Lower lobe of right lung (tissue), 2 donors: ENCODE results near the gene ULK1. TPM values are rescaled to one million over a fixed set of nuclear protein-coding genes. Genes with fewer than 3 reads are reported as not detected.
A peak's percentile ranks its signal among the peaks of the same experiment; 100 is the strongest.

Experiments used
- ATAC-seq, 2 donors: fragments of 200-7000 bp; cut with Tn5 transposase; one replicate each; pipeline ENCODE4 v1.9.1; 2020 to 2022; ENCODE audit warnings: mild to moderate bottlenecking in 2 of 2, moderate library complexity in 2 of 2
- DNase-seq: peaks from one replicate; pipeline ENCODE4 v3.0.0-alpha.2; 2020
- H3K27ac ChIP-seq: fragments of 200-600 bp; one replicate; pipeline ENCODE4 v1.8.0; 2022
- H3K27me3 ChIP-seq: fragments of 200-600 bp; one replicate; pipeline ENCODE4 v1.8.0; 2022; ENCODE audit warnings: low read depth
- H3K36me3 ChIP-seq: fragments of 200-600 bp; one replicate; pipeline ENCODE4 v1.8.0; 2022; ENCODE audit warnings: mild to moderate bottlenecking
- H3K4me1 ChIP-seq: fragments of 200-600 bp; one replicate; pipeline ENCODE4 v1.8.0; 2022
- H3K4me3 ChIP-seq: fragments of 200-600 bp; one replicate; pipeline ENCODE4 v1.8.0; 2022; ENCODE audit warnings: mild to moderate bottlenecking
- H3K9me3 ChIP-seq: fragments of 200-600 bp; one replicate; pipeline ENCODE4 v1.8.0; 2022
- intact Hi-C: fragments of 100-400 bp; cut with DNase I; formaldehyde crosslinking; loops from one replicate; pipeline ENCODE4 v1.11.0; 2022
- total RNA-seq: library from RNA; stranded (reverse); fragmentation: NEBNext Ultra II Directional; extraction: Animal tissue kit (Norgen Biotek cat#: 25700); gene quantifications from one replicate; pipeline ENCODE4 v1.2.1, GENCODE V29; 2021
- TF ChIP-seq, protein P1 (sequence below): fragments of 200-600 bp; IDR thresholded peaks from one replicate; pipeline ENCODE4 v1.8.0; 2022; ENCODE audit warnings: antibody characterized with exemption, mild to moderate bottlenecking
- donor health status: DM: no; HTN: yes; CAD: no; lungs with severe emphysema.

ULK1 gene
- total RNA-seq, 1 donor from 2014 or later = 32.2 TPM

GRCh38 chr12:131857908-131858850 is 36.2 kb upstream of the ULK1 start:
- ATAC-seq = no peak
- intact Hi-C loops = no loop called here
- TF ChIP-seq, protein P1, sequence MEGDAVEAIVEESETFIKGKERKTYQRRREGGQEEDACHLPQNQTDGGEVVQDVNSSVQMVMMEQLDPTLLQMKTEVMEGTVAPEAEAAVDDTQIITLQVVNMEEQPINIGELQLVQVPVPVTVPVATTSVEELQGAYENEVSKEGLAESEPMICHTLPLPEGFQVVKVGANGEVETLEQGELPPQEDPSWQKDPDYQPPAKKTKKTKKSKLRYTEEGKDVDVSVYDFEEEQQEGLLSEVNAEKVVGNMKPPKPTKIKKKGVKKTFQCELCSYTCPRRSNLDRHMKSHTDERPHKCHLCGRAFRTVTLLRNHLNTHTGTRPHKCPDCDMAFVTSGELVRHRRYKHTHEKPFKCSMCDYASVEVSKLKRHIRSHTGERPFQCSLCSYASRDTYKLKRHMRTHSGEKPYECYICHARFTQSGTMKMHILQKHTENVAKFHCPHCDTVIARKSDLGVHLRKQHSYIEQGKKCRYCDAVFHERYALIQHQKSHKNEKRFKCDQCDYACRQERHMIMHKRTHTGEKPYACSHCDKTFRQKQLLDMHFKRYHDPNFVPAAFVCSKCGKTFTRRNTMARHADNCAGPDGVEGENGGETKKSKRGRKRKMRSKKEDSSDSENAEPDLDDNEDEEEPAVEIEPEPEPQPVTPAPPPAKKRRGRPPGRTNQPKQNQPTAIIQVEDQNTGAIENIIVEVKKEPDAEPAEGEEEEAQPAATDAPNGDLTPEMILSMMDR = no peak
- Histone ChIP-seq H3K27ac (no peak overlapping the region), H3K9me3 (no peaks in the 10 kb centered on the region), H3K4me3 (no peak overlapping the region), H3K36me3 (no peaks in the 10 kb centered on the region), H3K27me3 (peaks cover 23% of the 10 kb centered on the region), H3K4me1 (no peaks in the 10 kb centered on the region)
- DNase-seq = no peak

GRCh38 chr12:131860472-131861260 is 33.8 kb upstream of the ULK1 start:
- H3K27ac ChIP-seq = peak overlapping the region; percentile 56
- DNase-seq = peak; percentile 82
- H3K27me3 ChIP-seq = peaks cover 4% of the 10 kb centered on the region
- intact Hi-C loops = no loop called here
- H3K9me3 ChIP-seq = no peaks in the 10 kb centered on the region
- ATAC-seq = peak; percentile 77 to 81
- peak overlapping the region; percentile 34 for H3K4me3 ChIP-seq
- no peaks in the 10 kb centered on the region for H3K4me1 ChIP-seq
- TF ChIP-seq, protein P1 = no peak
- no peaks in the 10 kb centered on the region for H3K36me3 ChIP-seq

DNA sequence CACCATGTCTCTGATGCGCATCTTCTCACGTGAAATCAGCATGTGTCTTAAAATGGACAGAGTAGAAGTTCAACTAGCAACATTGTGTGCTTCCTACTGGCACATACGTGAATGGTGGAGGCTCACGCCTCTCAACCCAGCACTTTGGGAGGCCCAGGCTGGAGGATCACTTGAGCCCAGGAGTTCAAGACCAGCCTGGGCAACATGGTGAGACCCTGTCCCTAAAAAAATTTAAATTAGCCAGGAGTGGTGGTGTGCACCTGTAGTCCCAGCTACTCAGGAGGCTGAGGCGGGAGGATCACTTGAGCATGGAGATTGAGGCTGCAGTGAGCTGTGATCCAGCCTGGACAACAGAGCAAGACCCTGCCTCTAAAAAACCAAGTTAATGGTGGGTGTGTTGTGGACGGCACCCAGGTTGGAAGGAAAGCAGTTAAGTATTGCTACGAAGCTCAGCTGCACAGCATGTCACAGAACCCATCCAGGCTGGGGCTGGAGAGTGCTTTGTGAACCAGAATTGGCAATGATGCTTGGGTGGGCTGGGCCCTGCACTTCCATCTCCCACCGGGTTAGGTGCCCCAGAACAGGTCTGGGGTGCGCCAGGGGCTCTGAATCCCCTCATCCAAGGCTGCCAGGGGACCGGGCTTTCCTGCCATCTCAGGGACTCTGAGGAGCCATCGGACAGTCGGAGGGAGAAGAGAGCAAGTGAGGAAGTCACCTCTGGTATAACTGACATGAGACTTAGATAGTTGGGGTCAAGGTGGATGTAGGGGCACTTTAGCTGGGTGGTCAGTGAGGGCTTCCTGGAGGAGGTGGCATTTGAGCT is 33.0 kb upstream of the ULK1 start:
- no peak overlapping the region for H3K27ac ChIP-seq
- H3K4me3 ChIP-seq = no peak overlapping the region
- TF ChIP-seq, protein P1 = no peak
- no peaks in the 10 kb centered on the region for H3K4me1 ChIP-seq
- ATAC-seq (no peak), DNase-seq (no peak)
- intact Hi-C loops = no loop called here
- H3K36me3 ChIP-seq = no peaks in the 10 kb centered on the region
- H3K27me3 ChIP-seq = no peaks in the 10 kb centered on the region
- H3K9me3 ChIP-seq = no peaks in the 10 kb centered on the region

GRCh38 chr12:131862084-131862441 is 32.4 kb upstream of the ULK1 start:
- Histone ChIP-seq H3K9me3 (no peaks in the 10 kb centered on the region), H3K27me3 (no peaks in the 10 kb centered on the region), H3K36me3 (no peaks in the 10 kb centered on the region), H3K4me1 (no peaks in the 10 kb centered on the region), H3K4me3 (no peak overlapping the region), H3K27ac (no peak overlapping the region)
- intact Hi-C loops = no loop called here
- ATAC-seq (no peak), DNase-seq (no peak)
- TF ChIP-seq, protein P1 = no peak

DNA sequence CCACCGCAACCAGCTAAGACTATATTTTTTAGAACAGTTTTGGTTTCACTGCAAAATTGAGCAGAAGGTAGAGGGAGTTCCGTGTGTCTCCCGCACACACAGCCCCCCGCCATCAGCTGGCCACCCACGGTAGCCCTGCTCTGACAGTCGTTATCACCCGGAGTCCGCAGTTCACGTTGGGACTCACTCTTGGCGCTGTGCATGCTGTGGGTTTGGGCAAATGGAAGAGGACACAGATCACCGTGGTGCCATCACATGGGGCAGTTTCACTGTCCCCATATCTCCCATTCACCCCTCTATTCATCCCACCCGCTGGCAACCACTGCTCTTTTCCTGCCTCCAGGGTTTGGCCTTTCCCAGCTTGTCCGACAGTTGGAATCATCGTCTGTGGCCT is 31.8 kb upstream of the ULK1 start:
- H3K27me3 ChIP-seq = no peaks in the 10 kb centered on the region
- no peaks in the 10 kb centered on the region for H3K36me3 ChIP-seq
- DNase-seq = no peak
- H3K27ac ChIP-seq = no peak overlapping the region
- intact Hi-C loops = no loop called here
- no peaks in the 10 kb centered on the region for H3K9me3 ChIP-seq
- H3K4me3 ChIP-seq = no peak overlapping the region
- no peak for ATAC-seq
- H3K4me1 ChIP-seq = no peaks in the 10 kb centered on the region
- TF ChIP-seq, protein P1 = no peak
